NB4 (cell line): ENCODE results near the gene LMTK3.

ENCODE experiments used
- MYC ChIP-seq: IDR thresholded peaks from 2 replicates; pipeline ENCODE4 v1.6.1; 2011; ENCODE audit warnings: low read depth, low read length
- POLR2A ChIP-seq: IDR thresholded peaks from 2 replicates; pipeline ENCODE4 v1.6.1; 2011; ENCODE audit warnings: mild to moderate bottlenecking; ENCODE audit not compliant: insufficient read length; ENCODE audit errors: extremely low read depth
- TF ChIP-seq, protein P1 (sequence below): IDR thresholded peaks from one replicate; pipeline ENCODE4 v1.5.1; 2012; ENCODE audit warnings: low read depth, low read length
- TF ChIP-seq, protein P2 (sequence below): IDR thresholded peaks from 2 replicates; pipeline ENCODE4 v1.6.1; 2011; ENCODE audit warnings: low read depth, low read length

DNA sequence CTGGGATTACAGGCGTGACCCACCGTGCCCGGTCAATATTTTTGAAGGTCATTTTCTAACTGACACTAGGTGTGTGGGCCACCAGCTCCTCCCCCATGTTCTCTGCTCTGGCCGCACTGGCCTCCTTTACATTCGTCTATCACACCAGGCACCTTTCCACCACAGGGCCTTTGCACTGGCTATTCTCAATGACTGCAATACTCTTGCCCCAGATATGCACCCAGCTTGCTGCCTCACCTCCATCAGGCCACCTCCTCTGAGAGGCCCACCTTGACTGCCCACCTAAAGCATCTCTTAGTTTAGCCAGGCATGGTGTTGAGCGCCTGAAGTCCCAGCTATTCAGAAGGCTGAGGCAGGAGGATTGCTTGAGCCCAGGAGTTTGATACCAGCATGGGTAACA, 30.2 kb upstream of the LMTK3 start:
- TF ChIP-seq, protein P1, sequence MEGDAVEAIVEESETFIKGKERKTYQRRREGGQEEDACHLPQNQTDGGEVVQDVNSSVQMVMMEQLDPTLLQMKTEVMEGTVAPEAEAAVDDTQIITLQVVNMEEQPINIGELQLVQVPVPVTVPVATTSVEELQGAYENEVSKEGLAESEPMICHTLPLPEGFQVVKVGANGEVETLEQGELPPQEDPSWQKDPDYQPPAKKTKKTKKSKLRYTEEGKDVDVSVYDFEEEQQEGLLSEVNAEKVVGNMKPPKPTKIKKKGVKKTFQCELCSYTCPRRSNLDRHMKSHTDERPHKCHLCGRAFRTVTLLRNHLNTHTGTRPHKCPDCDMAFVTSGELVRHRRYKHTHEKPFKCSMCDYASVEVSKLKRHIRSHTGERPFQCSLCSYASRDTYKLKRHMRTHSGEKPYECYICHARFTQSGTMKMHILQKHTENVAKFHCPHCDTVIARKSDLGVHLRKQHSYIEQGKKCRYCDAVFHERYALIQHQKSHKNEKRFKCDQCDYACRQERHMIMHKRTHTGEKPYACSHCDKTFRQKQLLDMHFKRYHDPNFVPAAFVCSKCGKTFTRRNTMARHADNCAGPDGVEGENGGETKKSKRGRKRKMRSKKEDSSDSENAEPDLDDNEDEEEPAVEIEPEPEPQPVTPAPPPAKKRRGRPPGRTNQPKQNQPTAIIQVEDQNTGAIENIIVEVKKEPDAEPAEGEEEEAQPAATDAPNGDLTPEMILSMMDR, result no peak
- TF ChIP-seq POLR2A (no peak), MYC (no peak)
- TF ChIP-seq, protein P2, sequence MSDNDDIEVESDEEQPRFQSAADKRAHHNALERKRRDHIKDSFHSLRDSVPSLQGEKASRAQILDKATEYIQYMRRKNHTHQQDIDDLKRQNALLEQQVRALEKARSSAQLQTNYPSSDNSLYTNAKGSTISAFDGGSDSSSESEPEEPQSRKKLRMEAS, result no peak
